Vagina (tissue), 2 donors: ENCODE measurements around the gene ASAP2. TPM values are rescaled to one million over a fixed set of nuclear protein-coding genes. Genes with fewer than 3 reads are reported as not detected.

Experiments used
- DNase-seq, 2 donors: peaks; one replicate each; pipeline ENCODE4 v3.0.0-alpha.2; 2017; ENCODE audit errors: extremely low spot score in 2 of 2
- H3K27ac ChIP-seq: fragments of 200-600 bp; sonication (generic); one replicate; pipeline ENCODE4 v1.5.1; 2019
- H3K27me3 ChIP-seq: fragments of 200-600 bp; sonication (generic); one replicate; pipeline ENCODE4 v1.5.1; 2019
- H3K36me3 ChIP-seq, 2 donors: fragments of 200-600 bp; sonication (generic); one replicate each; pipeline ENCODE4 v1.5.1; 2017 to 2019
- H3K4me1 ChIP-seq: fragments of 200-600 bp; sonication (generic); one replicate; pipeline ENCODE4 v1.5.1; 2019
- H3K4me3 ChIP-seq, 2 donors: fragments of 200-600 bp; sonication (generic); 1 replicate in 1 of 2; 2 replicates in 1 of 2; pipeline ENCODE4 v1.5.1; 2016 to 2019
- H3K9me3 ChIP-seq: fragments of 200-600 bp; sonication (generic); one replicate; pipeline ENCODE4 v1.5.1; 2019
- CTCF ChIP-seq, 3 experiments: fragments of 450-650 bp in 2 of 3; fragments of 200-600 bp in 1 of 3; sonication (generic) in 1 of 3; IDR thresholded peaks; one replicate each; pipeline ENCODE4 v1.5.1; 2017 to 2019; ENCODE audit warnings: antibody characterized with exemption in 3 of 3, mild to moderate bottlenecking in 2 of 3, moderate library complexity in 2 of 3
- POLR2A ChIP-seq, 2 donors: fragments of 450-650 bp; IDR thresholded peaks; one replicate each; pipeline ENCODE4 v1.6.1; 2017; ENCODE audit warnings: antibody characterized with exemption in 2 of 2, mild to moderate bottlenecking in 2 of 2, moderate library complexity in 2 of 2
- POLR2AphosphoS5 ChIP-seq, 2 donors: sonication (generic); formaldehyde crosslinking; IDR thresholded peaks; one replicate each; pipeline ENCODE4 v1.9.0; 2017; ENCODE audit warnings: antibody characterized with exemption in 2 of 2, mild to moderate bottlenecking in 2 of 2, low read depth in 1 of 2; ENCODE audit not compliant: insufficient read depth in 1 of 2
- intact Hi-C: fragments of 100-400 bp; cut with DNase I; formaldehyde crosslinking; loops from one replicate; pipeline ENCODE4 v1.15.1; 2023
- total RNA-seq: library from RNA; depleted of rRNA; stranded (reverse); fragments of >200 nt; gene quantifications from one replicate; pipeline ENCODE4 v1.2.3, GENCODE V29; 2016

The ASAP2 gene
- total RNA-seq, 1 donor from 2014 or later, result 36.3 TPM

- peaks cover 77% of the 10 kb centered on the region for H3K4me1 ChIP-seq
- DNase-seq, result peak; percentile 77 to 83
- H3K9me3 ChIP-seq, result no peaks in the 10 kb centered on the region
- no peak overlapping the region for H3K4me3 ChIP-seq
- no peak for TF ChIP-seq CTCF (IDR thresholded peaks at IDR 0.05)
- intact Hi-C loops, result no loop called here
- H3K27ac ChIP-seq, result no peak overlapping the region
- no peaks in the 10 kb centered on the region for H3K36me3 ChIP-seq
- H3K27me3 ChIP-seq, result no peaks in the 10 kb centered on the region
Measured at GRCh38 chr2:9225806-9226205, 19.2 kb downstream of the ASAP2 start.

- TF ChIP-seq CTCF (IDR thresholded peaks at IDR 0.05) (no peak), POLR2A (IDR thresholded peaks at IDR 0.05) (no peak), POLR2AphosphoS5 (IDR thresholded peaks at IDR 0.05; ENCODE audit: insufficient read depth in 1 of 2, low read depth in 1 of 2) (no peak)
- intact Hi-C loops, result no loop called here
- Histone ChIP-seq H3K4me3 (no peak overlapping the region), H3K9me3 (no peaks in the 10 kb centered on the region), H3K27ac (no peak overlapping the region), H3K4me1 (peaks cover 77% of the 10 kb centered on the region), H3K36me3 (no peaks in the 10 kb centered on the region), H3K27me3 (no peaks in the 10 kb centered on the region)
- peak; percentile 72 to 91 for DNase-seq
Measured at GRCh38 chr2:9226458-9227380, 20.1 kb downstream of the ASAP2 start.

GRCh38 chr2:9228088-9228751 is 21.6 kb downstream of the ASAP2 start:
- TF ChIP-seq CTCF (IDR thresholded peaks at IDR 0.05), result no peak
- no peak for TF ChIP-seq POLR2AphosphoS5 (IDR thresholded peaks at IDR 0.05; ENCODE audit: insufficient read depth in 1 of 2, low read depth in 1 of 2)
- no peaks in the 10 kb centered on the region for H3K27me3 ChIP-seq
- H3K36me3 ChIP-seq, result no peaks in the 10 kb centered on the region
- no peak overlapping the region for H3K27ac ChIP-seq
- peaks cover 76% of the 10 kb centered on the region for H3K4me1 ChIP-seq
- no peak overlapping the region for H3K4me3 ChIP-seq
- no peaks in the 10 kb centered on the region for H3K9me3 ChIP-seq
- intact Hi-C loops, result no loop called here
- peak in 1 of 2 donors; percentile 32 for DNase-seq

- Histone ChIP-seq H3K36me3 (no peaks in the 10 kb centered on the region), H3K9me3 (no peaks in the 10 kb centered on the region), H3K4me1 (peaks cover 76% of the 10 kb centered on the region), H3K27me3 (no peaks in the 10 kb centered on the region), H3K4me3 (no peak overlapping the region), H3K27ac (no peak overlapping the region)
- no peak for TF ChIP-seq POLR2A (IDR thresholded peaks at IDR 0.05)
- no peak for TF ChIP-seq CTCF (IDR thresholded peaks at IDR 0.05)
- TF ChIP-seq POLR2AphosphoS5 (IDR thresholded peaks at IDR 0.05; ENCODE audit: insufficient read depth in 1 of 2, low read depth in 1 of 2), result no peak
- DNase-seq, result peak in 1 of 2 donors; percentile 83
- intact Hi-C loops, result no loop called here
Measured at GRCh38 chr2:9228781-9229469, 22.3 kb downstream of the ASAP2 start.
